ENCODE data around the gene PP2D1. TPM values are rescaled to one million over a fixed set of nuclear protein-coding genes. Genes with fewer than 3 reads are reported as not detected.

PP2D1 gene
- total RNA-seq, 1 experiment from 2014 or later = not detected

DNA sequence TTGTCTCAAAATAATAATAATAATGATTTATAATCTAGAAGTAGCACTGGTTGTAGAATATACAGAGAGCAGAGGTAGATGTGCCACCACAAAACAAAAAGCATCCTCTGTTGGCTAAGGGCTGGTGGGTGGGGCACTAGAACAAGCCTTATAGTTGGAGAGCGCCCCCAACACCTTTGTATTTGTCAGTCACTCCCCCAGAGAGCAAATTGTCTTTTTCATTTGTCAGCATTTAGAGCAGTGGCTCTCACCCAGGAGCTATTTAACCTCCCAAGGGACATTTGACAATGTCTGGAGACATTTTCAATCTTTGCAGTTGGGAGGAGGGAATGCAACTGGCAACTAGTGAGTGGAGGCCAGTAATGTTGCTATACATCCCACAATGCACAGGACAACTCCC lies 34.5 kb upstream of the PP2D1 start:
- no peaks in the 10 kb centered on the region for H3K79me2 ChIP-seq (ENCODE audit: insufficient read depth, low read length)
- no peaks in the 10 kb centered on the region for H3K9me3 ChIP-seq (ENCODE audit: control insufficient read depth in 1 of 2, insufficient read depth in 1 of 2, low read depth in 1 of 2, low read length in 2 of 2)
- ChIA-PET RAD21 (ENCODE audit: low non-redundant PET in 1 of 2, low total read pairs in 2 of 2, uncharacterized antibody in 2 of 2, unreplicated experiment in 2 of 2) (no interaction called here), CTCF (no interaction called here), POLR2A (no interaction called here)
- intact Hi-C loops (cut with micrococcal nuclease) = no loop called here
- H3K27me3 ChIP-seq (ENCODE audit: insufficient read depth, low read length) = no peaks in the 10 kb centered on the region
- no TSS peak for BruUV-seq (replicated peaks)
- DNase-seq (ENCODE audit: low read depth, low spot score) (no peak), ATAC-seq (no peak)
- TF ChIP-seq FOSL1 (IDR thresholded peaks at IDR 0.05; ENCODE audit: low read depth) (no peak), YY1 (IDR thresholded peaks at IDR 0.05; ENCODE audit: extremely low read depth, insufficient replicate concordance, low read depth, low read length) (no peak), JUND (IDR thresholded peaks at IDR 0.05) (no peak), SRF (IDR thresholded peaks at IDR 0.05; ENCODE audit: low read depth) (no peak), TCF7L2 (IDR thresholded peaks at IDR 0.05; ENCODE audit: borderline replicate concordance, extremely low read depth, insufficient read depth, insufficient read length) (no peak), POLR2A (IDR thresholded peaks at IDR 0.05; ENCODE audit: borderline replicate concordance, extremely low read depth, insufficient read depth, insufficient read length) (no peak), RAD21 (IDR thresholded peaks at IDR 0.05; ENCODE audit: low read depth) (no peak), EZH2 (IDR thresholded peaks at IDR 0.05) (no peak), CBX3 (IDR thresholded peaks at IDR 0.05; ENCODE audit: low read depth) (no peak), SIN3A (IDR thresholded peaks at IDR 0.05; ENCODE audit: low read depth) (no peak), EZH2phosphoT487 (IDR thresholded peaks at IDR 0.05; ENCODE audit: borderline replicate concordance) (no peak), EGR1 (IDR thresholded peaks at IDR 0.05; ENCODE audit: low read depth) (no peak), CEBPB (IDR thresholded peaks at IDR 0.05; ENCODE audit: low read depth) (no peak), SP1 (IDR thresholded peaks at IDR 0.05; ENCODE audit: low read depth) (no peak)
- TF ChIP-seq, protein P1, sequence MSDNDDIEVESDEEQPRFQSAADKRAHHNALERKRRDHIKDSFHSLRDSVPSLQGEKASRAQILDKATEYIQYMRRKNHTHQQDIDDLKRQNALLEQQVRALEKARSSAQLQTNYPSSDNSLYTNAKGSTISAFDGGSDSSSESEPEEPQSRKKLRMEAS (IDR thresholded peaks at IDR 0.05) = no peak
- TF ChIP-seq, protein P2, sequence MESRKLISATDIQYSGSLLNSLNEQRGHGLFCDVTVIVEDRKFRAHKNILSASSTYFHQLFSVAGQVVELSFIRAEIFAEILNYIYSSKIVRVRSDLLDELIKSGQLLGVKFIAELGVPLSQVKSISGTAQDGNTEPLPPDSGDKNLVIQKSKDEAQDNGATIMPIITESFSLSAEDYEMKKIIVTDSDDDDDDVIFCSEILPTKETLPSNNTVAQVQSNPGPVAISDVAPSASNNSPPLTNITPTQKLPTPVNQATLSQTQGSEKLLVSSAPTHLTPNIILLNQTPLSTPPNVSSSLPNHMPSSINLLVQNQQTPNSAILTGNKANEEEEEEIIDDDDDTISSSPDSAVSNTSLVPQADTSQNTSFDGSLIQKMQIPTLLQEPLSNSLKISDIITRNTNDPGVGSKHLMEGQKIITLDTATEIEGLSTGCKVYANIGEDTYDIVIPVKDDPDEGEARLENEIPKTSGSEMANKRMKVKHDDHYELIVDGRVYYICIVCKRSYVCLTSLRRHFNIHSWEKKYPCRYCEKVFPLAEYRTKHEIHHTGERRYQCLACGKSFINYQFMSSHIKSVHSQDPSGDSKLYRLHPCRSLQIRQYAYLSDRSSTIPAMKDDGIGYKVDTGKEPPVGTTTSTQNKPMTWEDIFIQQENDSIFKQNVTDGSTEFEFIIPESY (IDR thresholded peaks at IDR 0.05; ENCODE audit: extremely low read depth, insufficient replicate concordance, low read length) = no peak
- TF ChIP-seq, protein P3, sequence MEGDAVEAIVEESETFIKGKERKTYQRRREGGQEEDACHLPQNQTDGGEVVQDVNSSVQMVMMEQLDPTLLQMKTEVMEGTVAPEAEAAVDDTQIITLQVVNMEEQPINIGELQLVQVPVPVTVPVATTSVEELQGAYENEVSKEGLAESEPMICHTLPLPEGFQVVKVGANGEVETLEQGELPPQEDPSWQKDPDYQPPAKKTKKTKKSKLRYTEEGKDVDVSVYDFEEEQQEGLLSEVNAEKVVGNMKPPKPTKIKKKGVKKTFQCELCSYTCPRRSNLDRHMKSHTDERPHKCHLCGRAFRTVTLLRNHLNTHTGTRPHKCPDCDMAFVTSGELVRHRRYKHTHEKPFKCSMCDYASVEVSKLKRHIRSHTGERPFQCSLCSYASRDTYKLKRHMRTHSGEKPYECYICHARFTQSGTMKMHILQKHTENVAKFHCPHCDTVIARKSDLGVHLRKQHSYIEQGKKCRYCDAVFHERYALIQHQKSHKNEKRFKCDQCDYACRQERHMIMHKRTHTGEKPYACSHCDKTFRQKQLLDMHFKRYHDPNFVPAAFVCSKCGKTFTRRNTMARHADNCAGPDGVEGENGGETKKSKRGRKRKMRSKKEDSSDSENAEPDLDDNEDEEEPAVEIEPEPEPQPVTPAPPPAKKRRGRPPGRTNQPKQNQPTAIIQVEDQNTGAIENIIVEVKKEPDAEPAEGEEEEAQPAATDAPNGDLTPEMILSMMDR (IDR thresholded peaks at IDR 0.05 in 2 of 3, conservative IDR thresholded peaks at IDR 0.05 in 1 of 3; ENCODE audit: borderline replicate concordance in 1 of 3, insufficient read depth in 1 of 3, low read depth in 2 of 3, low read length in 2 of 3) = no peak
- TF ChIP-seq, protein P4, sequence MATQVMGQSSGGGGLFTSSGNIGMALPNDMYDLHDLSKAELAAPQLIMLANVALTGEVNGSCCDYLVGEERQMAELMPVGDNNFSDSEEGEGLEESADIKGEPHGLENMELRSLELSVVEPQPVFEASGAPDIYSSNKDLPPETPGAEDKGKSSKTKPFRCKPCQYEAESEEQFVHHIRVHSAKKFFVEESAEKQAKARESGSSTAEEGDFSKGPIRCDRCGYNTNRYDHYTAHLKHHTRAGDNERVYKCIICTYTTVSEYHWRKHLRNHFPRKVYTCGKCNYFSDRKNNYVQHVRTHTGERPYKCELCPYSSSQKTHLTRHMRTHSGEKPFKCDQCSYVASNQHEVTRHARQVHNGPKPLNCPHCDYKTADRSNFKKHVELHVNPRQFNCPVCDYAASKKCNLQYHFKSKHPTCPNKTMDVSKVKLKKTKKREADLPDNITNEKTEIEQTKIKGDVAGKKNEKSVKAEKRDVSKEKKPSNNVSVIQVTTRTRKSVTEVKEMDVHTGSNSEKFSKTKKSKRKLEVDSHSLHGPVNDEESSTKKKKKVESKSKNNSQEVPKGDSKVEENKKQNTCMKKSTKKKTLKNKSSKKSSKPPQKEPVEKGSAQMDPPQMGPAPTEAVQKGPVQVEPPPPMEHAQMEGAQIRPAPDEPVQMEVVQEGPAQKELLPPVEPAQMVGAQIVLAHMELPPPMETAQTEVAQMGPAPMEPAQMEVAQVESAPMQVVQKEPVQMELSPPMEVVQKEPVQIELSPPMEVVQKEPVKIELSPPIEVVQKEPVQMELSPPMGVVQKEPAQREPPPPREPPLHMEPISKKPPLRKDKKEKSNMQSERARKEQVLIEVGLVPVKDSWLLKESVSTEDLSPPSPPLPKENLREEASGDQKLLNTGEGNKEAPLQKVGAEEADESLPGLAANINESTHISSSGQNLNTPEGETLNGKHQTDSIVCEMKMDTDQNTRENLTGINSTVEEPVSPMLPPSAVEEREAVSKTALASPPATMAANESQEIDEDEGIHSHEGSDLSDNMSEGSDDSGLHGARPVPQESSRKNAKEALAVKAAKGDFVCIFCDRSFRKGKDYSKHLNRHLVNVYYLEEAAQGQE (IDR thresholded peaks at IDR 0.05; ENCODE audit: low read depth) = no peak
- peaks cover 2% of the 10 kb centered on the region in 2 experiments; a peak in 3 of 4 replicates for H3K4me1 ChIP-seq (ENCODE audit: control insufficient read depth in 1 of 2, insufficient read depth in 2 of 2, low read length in 2 of 2)
- no peaks in the 10 kb centered on the region for H4K20me1 ChIP-seq (ENCODE audit: insufficient read depth)
- no peak overlapping the region for H3K4me2 ChIP-seq (ENCODE audit: low read length)
- no peaks in the 10 kb centered on the region for H3K9me2 ChIP-seq (ENCODE audit: insufficient read depth)
- H3K4me3 ChIP-seq (replicated peaks in 1 of 2; ENCODE audit: low read depth in 1 of 2, low read length in 2 of 2) = no peak overlapping the region
- no peak overlapping the region for H3K9ac ChIP-seq (ENCODE audit: low read length)
- H3K27ac ChIP-seq (ENCODE audit: low read depth, low read length) = no peak overlapping the region
- no peak overlapping the region for H2AFZ ChIP-seq (ENCODE audit: low read depth, low read length, poor library complexity, severe bottlenecking)
- H3K36me3 ChIP-seq (ENCODE audit: control insufficient read depth in 1 of 2, insufficient read depth in 2 of 2, low read length in 2 of 2) = no peaks in the 10 kb centered on the region
